Measurements from ENCODE around the gene SYT11.

GRCh38 chr1:155850345-155850744, 9.0 kb upstream of the SYT11 start:
- TF ChIP-seq CEBPB (IDR thresholded peaks at IDR 0.05): no peak
- TF ChIP-seq TAF1 (IDR thresholded peaks at IDR 0.05; ENCODE audit: low read depth): no peak
- no peak for TF ChIP-seq YY1 (IDR thresholded peaks at IDR 0.05; ENCODE audit: low read depth)
- no peak for TF ChIP-seq TCF12 (IDR thresholded peaks at IDR 0.05; ENCODE audit: low read depth)
